ENCODE data around the gene EVX2. TPM values are rescaled to one million over a fixed set of nuclear protein-coding genes. Genes with fewer than 3 reads are reported as not detected.

The EVX2 gene
- total RNA-seq, 4 donors from 2014 or later, result not detected

GRCh38 chr2:176131848-176132158 is 48.0 kb upstream of the EVX2 start:
- Histone ChIP-seq H3K9me3 (no peaks in the 10 kb centered on the region), H3K27ac (peak overlapping the region; percentile 94 to 96 (median 94)), H3K36me3 (no peaks in the 10 kb centered on the region), H3K4me3 (peak overlapping the region in 2 of 4 donors; percentile 55 to 68), H3K27me3 (peaks cover 65% of the 10 kb centered on the region), H3K4me1 (peaks cover 18 to 64% (median 41%) of the 10 kb centered on the region in 4 donors)
- intact Hi-C loops (cut with DNase I; ENCODE audit: low total_unique reads), result no loop called here
- in situ Hi-C loops (cut with MboI; ENCODE audit: low pct_ligation_motif_present in 1 of 4, low pct_unique_long_range_greater_than_20kb in 1 of 4, low sequenced_read_pairs in 3 of 4), result loop anchor here in 1 of 4 donors (25.0 kb wide), 1 partner anchor 680 kb away; no protein-coding TSS in a partner anchor
- no peak for DNase-seq
- TF ChIP-seq CTCF (IDR thresholded peaks at IDR 0.05), result no peak
- no peak for TF ChIP-seq POLR2A (IDR thresholded peaks at IDR 0.05)
- TF ChIP-seq POLR2AphosphoS5 (IDR thresholded peaks at IDR 0.05), result no peak
- TF ChIP-seq EP300 (IDR thresholded peaks at IDR 0.05; ENCODE audit: low read depth), result no peak
- 29 to 46% methylated on average over 4 of the region's 4 CpGs for WGBS, 2 donors (ENCODE audit: low coverage in 1 of 2)

- in situ Hi-C loops (cut with MboI; ENCODE audit: low pct_ligation_motif_present in 1 of 4, low pct_unique_long_range_greater_than_20kb in 1 of 4, low sequenced_read_pairs in 3 of 4) (loop anchor here in 1 of 4 donors (25.0 kb wide), 1 partner anchor 681 kb away; no protein-coding TSS in a partner anchor), intact Hi-C loops (cut with DNase I; ENCODE audit: low total_unique reads) (no loop called here)
- TF ChIP-seq CTCF (IDR thresholded peaks at IDR 0.05) (no peak), POLR2AphosphoS5 (IDR thresholded peaks at IDR 0.05) (no peak), EP300 (IDR thresholded peaks at IDR 0.05; ENCODE audit: low read depth) (no peak), POLR2A (IDR thresholded peaks at IDR 0.05) (no peak)
- no peaks in the 10 kb centered on the region for H3K9me3 ChIP-seq
- H3K27me3 ChIP-seq, result peaks cover 65% of the 10 kb centered on the region
- no peak for DNase-seq
- peak overlapping the region; percentile 32 to 68 (median 50) for H3K4me3 ChIP-seq
- H3K27ac ChIP-seq, result peak overlapping the region; percentile 94 to 96 (median 94)
- WGBS, 2 donors (ENCODE audit: low coverage in 1 of 2), result 17 to 28% methylated on average over 6 to 15 of the region's 15 CpGs
- peaks cover 18 to 64% (median 41%) of the 10 kb centered on the region in 4 donors for H3K4me1 ChIP-seq
- H3K36me3 ChIP-seq, result no peaks in the 10 kb centered on the region
Observed at GRCh38 chr2:176130957-176131847, 47.4 kb upstream of the EVX2 start.

GRCh38 chr2:176130147-176130956 is 46.6 kb upstream of the EVX2 start:
- peaks cover 71% of the 10 kb centered on the region for H3K27me3 ChIP-seq
- no peaks in the 10 kb centered on the region for H3K36me3 ChIP-seq
- H3K4me1 ChIP-seq, result peaks cover 15 to 62% (median 35%) of the 10 kb centered on the region in 4 donors
- no peaks in the 10 kb centered on the region for H3K9me3 ChIP-seq
- peak overlapping the region; percentile 94 to 96 (median 94) for H3K27ac ChIP-seq
- peak overlapping the region; percentile 32 to 68 (median 50) for H3K4me3 ChIP-seq
- peak; percentile 56 for DNase-seq
- TF ChIP-seq POLR2A (IDR thresholded peaks at IDR 0.05) (peak; percentile 9), CTCF (IDR thresholded peaks at IDR 0.05) (peak in 1 of 5 experiments; percentile 22), POLR2AphosphoS5 (IDR thresholded peaks at IDR 0.05) (peak; percentile 18 to 49 (median 26)), EP300 (IDR thresholded peaks at IDR 0.05; ENCODE audit: low read depth) (no peak)
- in situ Hi-C loops (cut with MboI; ENCODE audit: low pct_ligation_motif_present in 1 of 4, low pct_unique_long_range_greater_than_20kb in 1 of 4, low sequenced_read_pairs in 3 of 4), result loop anchor here in 1 of 4 donors (25.0 kb wide), 1 partner anchor 682 kb away; no protein-coding TSS in a partner anchor
- intact Hi-C loops (cut with DNase I; ENCODE audit: low total_unique reads), result no loop called here
- WGBS, 2 donors (ENCODE audit: low coverage in 1 of 2), result 5 to 17% methylated on average over 5 to 64 of the region's 100 CpGs

- TF ChIP-seq POLR2AphosphoS5 (IDR thresholded peaks at IDR 0.05), result no peak
- TF ChIP-seq CTCF (IDR thresholded peaks at IDR 0.05), result no peak
- no peak for TF ChIP-seq EP300 (IDR thresholded peaks at IDR 0.05; ENCODE audit: low read depth)
- TF ChIP-seq POLR2A (IDR thresholded peaks at IDR 0.05), result no peak
- 0 to 10% methylated on average over 2 to 41 of the region's 43 CpGs for WGBS, 2 donors (ENCODE audit: low coverage in 1 of 2)
- Histone ChIP-seq H3K4me3 (peak overlapping the region; percentile 44 to 68 (median 57)), H3K4me1 (peaks cover 12 to 56% (median 31%) of the 10 kb centered on the region in 4 donors), H3K27me3 (peaks cover 77% of the 10 kb centered on the region), H3K36me3 (no peaks in the 10 kb centered on the region), H3K9me3 (no peaks in the 10 kb centered on the region), H3K27ac (peak overlapping the region; percentile 94 to 96 (median 94))
- in situ Hi-C loops (cut with MboI; ENCODE audit: low pct_ligation_motif_present in 1 of 4, low pct_unique_long_range_greater_than_20kb in 1 of 4, low sequenced_read_pairs in 3 of 4), result loop anchor here (5.0 to 25.0 kb wide), 6 partner anchors 325 to 1025 kb away; no protein-coding TSS in a partner anchor
- peak; percentile 64 for DNase-seq
- intact Hi-C loops (cut with DNase I; ENCODE audit: low total_unique reads), result loop anchor here (5.0 kb wide), 1 partner anchor 508 kb away; no protein-coding TSS in a partner anchor
Observed at GRCh38 chr2:176129813-176130146, 46.0 kb upstream of the EVX2 start.
